Gastroesophageal sphincter (tissue), 3 donors: ENCODE data around the gene SERPINE1.
"Not testable (repeated sequence)": the region's sequence is repeated elsewhere in the genome, so short reads cannot be mapped to it uniquely, and the experiment has no call there.

Experiments used
- CTCF ChIP-seq, 4 experiments: fragments of 200-600 bp in 2 of 4; fragments of 450-650 bp in 2 of 4; sonication (generic) in 1 of 4; IDR thresholded peaks; one replicate each; pipeline ENCODE4 v1.5.1; 2017 to 2019; ENCODE audit warnings: antibody characterized with exemption in 4 of 4, mild to moderate bottlenecking in 2 of 4, moderate library complexity in 2 of 4
- POLR2A ChIP-seq, 2 donors: fragments of 450-650 bp; IDR thresholded peaks; one replicate each; pipeline ENCODE4 v1.6.1; 2017; ENCODE audit warnings: antibody characterized with exemption in 2 of 2, mild to moderate bottlenecking in 2 of 2, moderate library complexity in 1 of 2

- TF ChIP-seq CTCF, POLR2A (IDR thresholded peaks at IDR 0.05): not testable (repeated sequence)
Measured at GRCh38 chr7:101132626-101133600, 6.0 kb downstream of the SERPINE1 start.
